SU-DHL-6 (cell line): ENCODE data around the gene ZNF135.

ENCODE experiments used
- H2AFZ ChIP-seq: fragments of 200-600 bp; sonication (generic); 2 replicates; pipeline ENCODE4 v1.6.1; 2014; ENCODE audit warnings: low read depth, mild to moderate bottlenecking, moderate library complexity, mixed read lengths, antibody characterized with exemption, low read length; ENCODE audit not compliant: severe bottlenecking
- H3F3A ChIP-seq: fragments of 200-600 bp; shearing (Covaris generic); 2 replicates; pipeline ENCODE4 v1.6.0; 2016; ENCODE audit warnings: antibody characterized with exemption, mild to moderate bottlenecking; ENCODE audit not compliant: insufficient read depth
- H3K27ac ChIP-seq: fragments of 200-600 bp; sonication (generic); 2 replicates; pipeline ENCODE4 v1.5.1; 2016; ENCODE audit warnings: low read depth, mild to moderate bottlenecking, low read length, moderate library complexity, mixed read lengths
- H3K27me3 ChIP-seq: fragments of 200-600 bp; sonication (generic), shearing (Covaris generic); 2 replicates; pipeline ENCODE4 v1.6.0; 2014; ENCODE audit warnings: mild to moderate bottlenecking, low read length
- H3K36me3 ChIP-seq: fragments of 200-600 bp; sonication (generic); 2 replicates; pipeline ENCODE4 v1.6.1; 2014; ENCODE audit warnings: mild to moderate bottlenecking, low read length, mixed read lengths
- H3K4me2 ChIP-seq: fragments of 300-600, 200-600 bp; shearing (Covaris generic), sonication (generic); 2 replicates; pipeline ENCODE4 v1.6.0; 2014; ENCODE audit warnings: low read length, low read depth, mild to moderate bottlenecking; ENCODE audit not compliant: poor library complexity, severe bottlenecking
- H3K4me3 ChIP-seq: fragments of 200-600 bp; sonication (generic); 2 replicates; pipeline ENCODE4 v1.5.1; 2014; ENCODE audit warnings: antibody characterized with exemption, low read length, mild to moderate bottlenecking, mixed read lengths; ENCODE audit not compliant: insufficient read depth, poor library complexity, severe bottlenecking
- H3K79me2 ChIP-seq: fragments of 200-600 bp; sonication (generic); 2 replicates; pipeline ENCODE4 v1.6.1; 2014; ENCODE audit warnings: mild to moderate bottlenecking, low read length, moderate library complexity; ENCODE audit not compliant: insufficient read depth
- H3K9ac ChIP-seq: fragments of 200-600 bp; sonication (generic); 2 replicates; pipeline ENCODE4 v1.7.0; 2014; ENCODE audit warnings: mild to moderate bottlenecking, low read length
- H3K9me2 ChIP-seq: fragments of 200-600 bp; sonication (generic); replicated peaks from 2 replicates; pipeline ENCODE4 v1.6.1; 2014; ENCODE audit warnings: low read length; ENCODE audit not compliant: insufficient read depth
- H3K9me3 ChIP-seq: fragments of 200-600 bp; sonication (generic); 2 replicates; pipeline ENCODE4 v1.6.1; 2014; ENCODE audit warnings: low read length, mixed read lengths; ENCODE audit not compliant: insufficient read depth
- H4K20me1 ChIP-seq: fragments of 200-600 bp; sonication (generic); 2 replicates; pipeline ENCODE4 v1.6.1; 2014; ENCODE audit warnings: low read depth, mild to moderate bottlenecking, antibody characterized with exemption, low read length, moderate library complexity, mixed read lengths
- EZH2phosphoT487 ChIP-seq: fragments of 200-600 bp; sonication (generic), shearing (Covaris generic); conservative IDR thresholded peaks from 2 replicates; pipeline ENCODE4 v1.6.1; 2018; ENCODE audit warnings: mild to moderate bottlenecking, antibody characterized with exemption, low read length, moderate library complexity, mixed read lengths
- TF ChIP-seq, protein P1 (sequence below): fragments of 200-600 bp; sonication (generic); IDR thresholded peaks from one replicate; pipeline ENCODE4 v1.5.1; 2017; ENCODE audit warnings: antibody characterized with exemption, mild to moderate bottlenecking, low read length, moderate library complexity; ENCODE audit not compliant: insufficient read depth, poor library complexity, severe bottlenecking

ZNF135 gene

DNA sequence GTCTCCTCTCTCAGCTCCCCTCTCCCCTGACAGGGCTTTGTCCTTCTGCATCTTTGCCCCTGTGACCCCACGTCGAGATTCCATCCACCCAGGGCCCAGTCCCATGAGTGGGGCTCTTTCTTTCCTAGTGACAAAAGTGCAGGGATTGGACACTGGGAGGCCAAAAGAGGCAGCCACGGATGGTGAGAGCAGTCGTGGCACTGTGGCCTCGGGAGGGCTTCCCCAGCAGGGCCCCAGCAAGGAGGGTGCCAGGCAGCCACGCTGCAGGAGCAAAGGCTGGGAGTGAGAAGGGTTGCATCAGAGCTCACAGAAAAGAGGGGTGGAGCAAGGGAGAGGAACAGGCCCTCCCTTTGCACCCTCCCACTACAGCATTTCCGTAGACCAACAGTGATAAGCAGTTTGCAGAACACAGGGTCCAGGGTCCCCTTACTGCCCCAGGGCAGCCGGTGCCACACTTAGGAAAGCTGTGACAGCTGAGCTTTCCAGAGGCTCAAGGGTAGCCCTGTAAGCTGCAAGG lies 20.3 kb upstream of the ZNF135 start:
- TF ChIP-seq EZH2phosphoT487, result no peak
- TF ChIP-seq, protein P1, sequence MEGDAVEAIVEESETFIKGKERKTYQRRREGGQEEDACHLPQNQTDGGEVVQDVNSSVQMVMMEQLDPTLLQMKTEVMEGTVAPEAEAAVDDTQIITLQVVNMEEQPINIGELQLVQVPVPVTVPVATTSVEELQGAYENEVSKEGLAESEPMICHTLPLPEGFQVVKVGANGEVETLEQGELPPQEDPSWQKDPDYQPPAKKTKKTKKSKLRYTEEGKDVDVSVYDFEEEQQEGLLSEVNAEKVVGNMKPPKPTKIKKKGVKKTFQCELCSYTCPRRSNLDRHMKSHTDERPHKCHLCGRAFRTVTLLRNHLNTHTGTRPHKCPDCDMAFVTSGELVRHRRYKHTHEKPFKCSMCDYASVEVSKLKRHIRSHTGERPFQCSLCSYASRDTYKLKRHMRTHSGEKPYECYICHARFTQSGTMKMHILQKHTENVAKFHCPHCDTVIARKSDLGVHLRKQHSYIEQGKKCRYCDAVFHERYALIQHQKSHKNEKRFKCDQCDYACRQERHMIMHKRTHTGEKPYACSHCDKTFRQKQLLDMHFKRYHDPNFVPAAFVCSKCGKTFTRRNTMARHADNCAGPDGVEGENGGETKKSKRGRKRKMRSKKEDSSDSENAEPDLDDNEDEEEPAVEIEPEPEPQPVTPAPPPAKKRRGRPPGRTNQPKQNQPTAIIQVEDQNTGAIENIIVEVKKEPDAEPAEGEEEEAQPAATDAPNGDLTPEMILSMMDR, result no peak
- no peak overlapping the region for H3K4me2 ChIP-seq
- no peaks in the 10 kb centered on the region for H4K20me1 ChIP-seq
- H3K9ac ChIP-seq, result no peak overlapping the region
- H2AFZ ChIP-seq, result no peak overlapping the region
- H3K36me3 ChIP-seq, result no peaks in the 10 kb centered on the region
- no peaks in the 10 kb centered on the region for H3F3A ChIP-seq
- H3K27ac ChIP-seq, result no peak overlapping the region
- no peaks in the 10 kb centered on the region for H3K9me3 ChIP-seq
- H3K9me2 ChIP-seq, result no peaks in the 10 kb centered on the region
- H3K27me3 ChIP-seq, result no peaks in the 10 kb centered on the region
- no peak overlapping the region for H3K4me3 ChIP-seq
- no peaks in the 10 kb centered on the region for H3K79me2 ChIP-seq

DNA sequence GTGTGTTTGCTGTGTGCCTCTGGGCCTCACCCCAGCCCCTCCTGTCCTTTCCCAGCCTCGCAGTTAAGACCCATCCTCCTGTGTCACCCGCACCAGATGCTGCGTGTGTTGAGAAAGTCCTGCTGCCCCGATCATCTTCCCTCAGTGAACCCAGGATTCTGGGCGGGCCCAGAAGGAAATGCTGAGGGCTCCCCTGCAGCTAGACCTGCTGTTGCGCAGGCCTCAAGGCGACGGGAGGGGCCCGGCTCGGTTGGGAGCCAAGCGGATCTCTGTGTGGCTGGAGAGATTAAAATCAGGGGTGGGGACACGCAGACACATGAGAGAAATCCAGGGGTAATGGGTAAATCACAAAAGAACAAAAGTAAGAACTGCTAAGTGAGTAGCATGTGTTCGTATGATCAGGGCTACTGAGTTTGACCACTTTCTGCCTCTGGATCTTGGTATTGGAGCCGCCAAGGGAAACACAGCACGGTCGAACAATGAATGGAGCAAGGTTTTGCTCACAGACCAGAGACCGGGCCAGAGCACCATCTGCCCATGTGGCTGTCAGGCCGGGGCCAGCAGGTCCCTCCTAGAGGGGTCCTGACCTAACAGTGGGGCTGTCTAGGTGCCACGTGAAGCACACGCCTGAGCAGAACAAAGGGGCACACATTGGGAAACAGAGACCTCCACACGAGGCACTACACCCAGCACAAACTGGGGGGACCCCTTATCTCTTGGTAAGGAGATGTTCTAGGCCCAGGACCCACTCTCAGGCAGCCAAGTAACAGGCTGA lies 18.1 kb upstream of the ZNF135 start:
- no peaks in the 10 kb centered on the region for H3F3A ChIP-seq
- no peak overlapping the region for H3K9ac ChIP-seq
- H3K4me3 ChIP-seq, result no peak overlapping the region
- no peak overlapping the region for H3K4me2 ChIP-seq
- H2AFZ ChIP-seq, result no peak overlapping the region
- H4K20me1 ChIP-seq, result no peaks in the 10 kb centered on the region
- H3K79me2 ChIP-seq, result no peaks in the 10 kb centered on the region
- TF ChIP-seq, protein P1, result no peak
- no peak for TF ChIP-seq EZH2phosphoT487
- H3K27ac ChIP-seq, result no peak overlapping the region
- no peaks in the 10 kb centered on the region for H3K27me3 ChIP-seq
- no peaks in the 10 kb centered on the region for H3K36me3 ChIP-seq
- no peaks in the 10 kb centered on the region for H3K9me2 ChIP-seq
- no peaks in the 10 kb centered on the region for H3K9me3 ChIP-seq

DNA sequence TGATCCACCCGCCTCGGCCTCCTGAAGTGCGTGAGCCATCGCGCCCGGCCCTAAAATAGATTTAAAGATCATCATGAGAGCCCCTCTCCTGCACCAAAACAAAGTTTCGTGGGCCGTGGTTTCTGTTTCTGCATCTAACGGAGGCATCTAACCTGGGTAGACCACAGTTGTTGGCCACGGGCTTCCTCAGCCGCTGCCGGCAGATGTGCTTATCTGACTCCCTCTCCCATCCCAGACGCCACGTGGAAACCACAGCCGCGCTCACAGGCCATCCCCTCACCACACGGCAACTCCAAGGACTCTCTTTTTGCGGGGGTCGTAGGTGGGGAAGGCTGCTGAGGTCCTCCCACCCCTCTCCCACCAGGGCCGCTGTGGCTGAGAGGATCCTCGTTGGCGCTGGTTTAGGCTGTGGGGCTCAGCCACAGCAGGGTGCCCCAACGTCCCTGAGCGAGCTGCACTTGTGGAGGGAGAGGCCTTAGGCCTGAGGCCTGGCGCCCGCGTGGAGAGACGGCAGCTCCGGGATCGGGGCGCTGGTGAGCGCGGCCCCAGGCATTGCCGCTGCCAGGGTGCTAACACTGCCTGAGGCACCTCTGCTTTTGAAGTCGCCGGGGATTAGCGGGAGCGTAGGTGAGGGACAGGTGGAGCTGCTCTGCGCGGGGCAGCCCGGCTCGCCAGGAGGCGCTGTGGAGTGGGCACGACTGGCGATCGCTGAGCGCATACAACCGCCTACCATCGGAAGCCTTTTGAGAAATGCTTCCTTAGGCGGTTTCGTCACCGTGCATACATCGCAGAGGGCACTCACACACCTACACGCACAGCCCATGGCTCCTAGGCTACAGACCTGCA lies 16.4 kb upstream of the ZNF135 start:
- no peak for TF ChIP-seq EZH2phosphoT487
- TF ChIP-seq, protein P1, result no peak
- H3F3A ChIP-seq, result no peaks in the 10 kb centered on the region
- H4K20me1 ChIP-seq, result no peaks in the 10 kb centered on the region
- H3K36me3 ChIP-seq, result no peaks in the 10 kb centered on the region
- no peak overlapping the region for H3K4me2 ChIP-seq
- H3K27me3 ChIP-seq, result no peaks in the 10 kb centered on the region
- no peak overlapping the region for H3K4me3 ChIP-seq
- no peak overlapping the region for H3K27ac ChIP-seq
- H2AFZ ChIP-seq, result no peak overlapping the region
- no peak overlapping the region for H3K9ac ChIP-seq
- no peaks in the 10 kb centered on the region for H3K9me3 ChIP-seq
- H3K79me2 ChIP-seq, result no peaks in the 10 kb centered on the region
- no peaks in the 10 kb centered on the region for H3K9me2 ChIP-seq
